H1 (cell line): ENCODE results near the gene IZUMO2.

Source experiments
- EZH2 ChIP-seq: fragments of 200-600 bp; sonication (generic); IDR thresholded peaks from 2 replicates; pipeline ENCODE4 v1.7.1; 2012; ENCODE audit warnings: low read depth, mild to moderate bottlenecking, moderate library complexity, low read length, inconsistent platforms; ENCODE audit not compliant: severe bottlenecking
- FOSL1 ChIP-seq: IDR thresholded peaks from 2 replicates; pipeline ENCODE4 v1.6.1; 2011; ENCODE audit warnings: mild to moderate bottlenecking, low read depth, low read length, moderate library complexity; ENCODE audit not compliant: insufficient read depth
- KDM5A ChIP-seq: fragments of 200-600 bp; IDR thresholded peaks from 2 replicates; pipeline ENCODE4 v1.7.1; 2012; ENCODE audit warnings: mild to moderate bottlenecking, low read length, inconsistent platforms, mixed read lengths
- POLR2A ChIP-seq, 2 experiments: IDR thresholded peaks; 1 replicate in 1 of 2; 2 replicates in 1 of 2; pipeline ENCODE4 v1.6.1; 2011; ENCODE audit warnings: low read depth in 2 of 2, low read length in 2 of 2, mild to moderate bottlenecking in 2 of 2; ENCODE audit errors: control extremely low read depth in 1 of 2
- RBBP5 ChIP-seq: IDR thresholded peaks from 2 replicates; pipeline ENCODE4 v1.7.1; 2012; ENCODE audit warnings: low read depth, mild to moderate bottlenecking, inconsistent platforms, low read length, moderate library complexity, borderline replicate concordance
- RNF2 ChIP-seq: fragments of 200-900, 300-1000 bp; sonication (generic); IDR thresholded peaks from 2 replicates; pipeline ENCODE4 v1.7.1; 2016; ENCODE audit warnings: borderline replicate concordance, low read depth, mild to moderate bottlenecking, antibody characterized with exemption, low read length; ENCODE audit not compliant: poor library complexity, severe bottlenecking; ENCODE audit errors: missing control alignments
- TF ChIP-seq, protein P1 (sequence below), 3 experiments: IDR thresholded peaks; 1 replicate in 2 of 3; 2 replicates in 1 of 3; pipeline versions ENCODE4 v1.5.1 to v1.6.1; 2011; ENCODE audit warnings: low read length in 3 of 3, mild to moderate bottlenecking in 3 of 3, inconsistent platforms in 2 of 3, low read depth in 1 of 3, moderate library complexity in 1 of 3; ENCODE audit not compliant: insufficient read depth in 1 of 3; ENCODE audit errors: control extremely low read depth in 1 of 3

DNA sequence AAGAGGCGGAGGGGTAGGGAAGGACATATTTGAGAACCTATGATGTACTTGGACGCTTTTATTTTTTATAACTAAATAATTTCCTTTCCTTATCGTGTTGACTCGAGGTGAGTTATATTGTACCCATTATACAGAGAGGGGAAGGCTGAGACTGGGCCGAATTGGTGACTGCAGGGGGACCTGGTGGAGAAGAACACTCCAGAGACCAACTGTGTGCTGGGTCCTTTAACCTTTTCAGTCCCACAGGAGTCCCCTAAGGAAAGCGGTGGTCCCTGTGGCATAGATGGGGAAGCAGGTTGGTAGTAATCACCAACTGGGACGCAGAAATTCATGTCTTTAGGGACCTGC lies 41.0 kb upstream of the IZUMO2 start:
- TF ChIP-seq POLR2A (IDR thresholded peaks at IDR 0.05; ENCODE audit: control extremely low read depth in 1 of 2, low read depth in 2 of 2, low read length in 2 of 2) (no peak), EZH2 (no peak), KDM5A (no peak), RBBP5 (no peak), RNF2 (no peak), FOSL1 (no peak)
- TF ChIP-seq, protein P1, sequence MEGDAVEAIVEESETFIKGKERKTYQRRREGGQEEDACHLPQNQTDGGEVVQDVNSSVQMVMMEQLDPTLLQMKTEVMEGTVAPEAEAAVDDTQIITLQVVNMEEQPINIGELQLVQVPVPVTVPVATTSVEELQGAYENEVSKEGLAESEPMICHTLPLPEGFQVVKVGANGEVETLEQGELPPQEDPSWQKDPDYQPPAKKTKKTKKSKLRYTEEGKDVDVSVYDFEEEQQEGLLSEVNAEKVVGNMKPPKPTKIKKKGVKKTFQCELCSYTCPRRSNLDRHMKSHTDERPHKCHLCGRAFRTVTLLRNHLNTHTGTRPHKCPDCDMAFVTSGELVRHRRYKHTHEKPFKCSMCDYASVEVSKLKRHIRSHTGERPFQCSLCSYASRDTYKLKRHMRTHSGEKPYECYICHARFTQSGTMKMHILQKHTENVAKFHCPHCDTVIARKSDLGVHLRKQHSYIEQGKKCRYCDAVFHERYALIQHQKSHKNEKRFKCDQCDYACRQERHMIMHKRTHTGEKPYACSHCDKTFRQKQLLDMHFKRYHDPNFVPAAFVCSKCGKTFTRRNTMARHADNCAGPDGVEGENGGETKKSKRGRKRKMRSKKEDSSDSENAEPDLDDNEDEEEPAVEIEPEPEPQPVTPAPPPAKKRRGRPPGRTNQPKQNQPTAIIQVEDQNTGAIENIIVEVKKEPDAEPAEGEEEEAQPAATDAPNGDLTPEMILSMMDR (IDR thresholded peaks at IDR 0.05; ENCODE audit: control extremely low read depth in 1 of 3, insufficient read depth in 1 of 3, low read depth in 1 of 3, low read length in 3 of 3), result no peak
